HG03342 (cell line): ENCODE results near the gene ENTR1.
A peak's percentile ranks its signal among the peaks of the same experiment; 100 is the strongest.
"Not testable (repeated sequence)": the region's sequence is repeated elsewhere in the genome, so short reads cannot be mapped to it uniquely, and the experiment has no call there.

Source experiments
- ATAC-seq: cut with Tn5 transposase; IDR thresholded peaks from one replicate; pipeline ENCODE4 v1.9.1; 2021; ENCODE audit warnings: mild to moderate bottlenecking, moderate library complexity; ENCODE audit not compliant: unreplicated experiment

The ENTR1 gene

DNA sequence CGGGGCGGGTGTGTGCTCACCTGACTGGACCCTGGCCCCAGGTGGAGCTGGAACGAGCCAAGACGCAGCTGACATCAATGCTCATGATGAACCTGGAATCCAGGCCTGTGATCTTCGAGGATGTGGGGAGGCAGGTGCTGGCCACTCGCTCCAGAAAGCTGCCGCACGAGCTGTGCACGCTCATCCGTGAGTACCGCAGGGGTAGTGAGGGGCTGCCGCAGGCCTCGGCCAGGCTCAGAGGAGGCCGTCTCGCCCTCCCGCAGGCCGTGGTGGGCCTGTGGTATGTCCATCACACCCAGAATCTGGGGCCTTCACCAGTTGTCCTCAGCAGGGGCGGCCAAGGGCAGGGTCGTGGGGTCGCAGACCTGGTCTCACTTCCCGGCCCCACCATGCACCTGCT, 11.4 kb upstream of the ENTR1 start:
- no peak for ATAC-seq

DNA sequence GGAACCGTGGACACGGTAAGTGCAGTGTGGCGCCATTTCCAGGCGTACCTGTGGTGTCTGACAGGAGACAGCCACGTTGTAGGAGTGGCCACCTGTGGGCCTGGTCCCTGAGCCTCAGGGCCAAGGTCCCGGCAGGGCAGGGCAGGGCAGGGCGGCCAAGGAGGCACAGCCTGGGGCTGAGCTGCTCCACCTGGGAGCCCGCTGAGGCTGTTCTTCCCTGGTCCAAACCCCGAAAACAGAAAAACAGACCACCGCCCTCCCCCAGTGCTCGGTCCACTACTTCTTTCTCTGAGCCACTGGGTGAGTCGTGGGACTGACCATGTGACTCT, 8.6 kb upstream of the ENTR1 start:
- no peak for ATAC-seq

DNA sequence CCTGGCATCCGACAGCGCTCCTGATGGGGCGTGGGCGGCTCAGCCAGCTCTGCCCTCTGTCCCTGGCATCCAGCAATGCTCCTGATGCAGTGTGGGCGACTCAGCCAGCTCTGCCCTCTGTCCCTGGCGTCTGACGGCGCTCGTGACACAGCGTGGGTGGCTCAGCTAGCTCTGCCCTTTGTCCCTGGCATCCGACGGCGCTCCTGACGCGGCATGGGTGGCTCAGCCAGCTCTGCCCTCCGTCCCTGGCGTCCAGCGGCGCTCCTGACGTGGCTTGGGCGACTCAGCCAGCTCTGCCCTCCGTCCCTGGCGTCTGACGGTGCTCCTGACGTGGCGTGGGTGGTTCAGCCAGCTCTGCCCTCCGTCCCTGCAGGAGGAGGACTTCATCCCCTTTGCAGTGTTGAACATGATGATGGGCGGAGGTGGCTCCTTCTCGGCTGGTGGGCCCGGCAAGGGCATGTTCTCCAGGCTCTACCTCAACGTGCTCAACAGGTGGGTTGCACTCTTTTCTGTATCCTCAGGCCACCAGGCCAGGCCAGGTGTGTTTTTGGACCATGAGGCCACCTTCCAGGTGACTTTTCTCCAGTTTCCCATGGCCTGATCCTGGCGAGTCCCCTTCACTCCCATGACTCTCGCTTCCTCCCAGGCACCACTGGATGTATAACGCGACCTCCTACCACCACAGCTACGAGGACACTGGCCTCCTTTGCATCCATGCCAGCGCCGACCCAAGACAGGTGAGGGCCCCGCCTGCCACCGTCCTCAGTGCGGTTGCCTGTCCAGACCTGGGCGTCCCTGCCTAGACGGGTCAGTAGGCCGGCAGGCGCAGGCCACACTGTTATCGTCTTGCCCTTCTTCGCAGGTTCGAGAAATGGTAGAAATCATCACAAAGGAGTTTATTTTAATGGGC, 8.0 kb upstream of the ENTR1 start:
- no peak for ATAC-seq

DNA sequence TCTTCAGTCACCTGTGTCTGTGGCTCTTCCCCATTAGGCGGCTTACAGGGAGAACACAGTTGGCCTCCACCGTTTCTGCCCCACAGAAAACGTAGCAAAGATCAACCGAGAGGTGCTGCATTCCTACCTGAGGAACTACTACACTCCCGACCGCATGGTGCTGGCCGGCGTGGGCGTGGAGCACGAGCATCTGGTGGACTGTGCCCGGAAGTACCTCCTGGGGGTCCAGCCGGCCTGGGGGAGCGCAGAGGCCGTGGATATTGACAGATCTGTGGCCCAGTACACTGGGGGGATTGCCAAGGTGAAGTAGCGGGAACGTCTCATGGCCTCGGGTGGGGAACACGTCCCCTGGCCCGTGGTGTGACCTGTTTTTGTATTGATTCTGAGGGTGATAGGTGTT, 6.5 kb upstream of the ENTR1 start:
- ATAC-seq = no peak

DNA sequence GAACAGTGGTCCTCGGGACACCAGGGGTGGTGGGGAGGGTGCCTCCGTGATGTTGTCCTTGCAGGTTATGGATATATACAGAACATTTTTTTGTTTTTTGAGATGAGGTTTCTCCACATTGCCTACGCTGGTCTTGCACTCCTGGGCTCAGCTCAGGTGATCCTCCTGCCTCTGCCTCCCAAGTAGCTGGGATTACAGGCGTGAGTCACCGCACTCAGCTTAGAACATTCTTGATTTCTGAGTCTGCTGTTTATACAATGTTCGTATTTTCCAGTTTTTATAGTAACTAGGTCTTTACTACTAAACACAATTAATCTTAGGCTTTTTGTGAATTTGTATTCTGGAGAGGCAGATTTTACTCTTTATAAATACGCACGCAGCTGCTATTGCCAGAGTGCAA, 6.0 kb upstream of the ENTR1 start:
- ATAC-seq = no peak

DNA sequence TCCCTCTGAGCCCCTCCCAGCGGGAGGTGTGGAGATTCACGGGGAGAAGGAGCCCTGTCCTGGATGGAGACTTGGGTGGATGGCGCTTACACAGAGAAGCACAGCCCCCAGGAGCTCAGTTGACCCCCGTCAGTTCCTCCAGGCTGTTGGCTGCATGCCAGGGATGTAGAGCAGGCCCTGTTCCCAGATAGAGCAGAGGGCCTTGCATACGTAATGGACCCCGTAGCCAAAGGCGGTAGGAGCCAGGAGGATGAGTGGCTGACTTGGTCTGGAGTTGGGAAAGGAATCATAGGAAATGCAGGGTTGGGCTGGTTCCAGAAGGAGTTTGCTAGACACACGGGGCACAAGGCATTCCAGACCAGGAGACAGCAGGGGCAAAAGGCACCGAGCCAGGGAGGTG, 2.5 kb upstream of the ENTR1 start:
- ATAC-seq = no peak

DNA sequence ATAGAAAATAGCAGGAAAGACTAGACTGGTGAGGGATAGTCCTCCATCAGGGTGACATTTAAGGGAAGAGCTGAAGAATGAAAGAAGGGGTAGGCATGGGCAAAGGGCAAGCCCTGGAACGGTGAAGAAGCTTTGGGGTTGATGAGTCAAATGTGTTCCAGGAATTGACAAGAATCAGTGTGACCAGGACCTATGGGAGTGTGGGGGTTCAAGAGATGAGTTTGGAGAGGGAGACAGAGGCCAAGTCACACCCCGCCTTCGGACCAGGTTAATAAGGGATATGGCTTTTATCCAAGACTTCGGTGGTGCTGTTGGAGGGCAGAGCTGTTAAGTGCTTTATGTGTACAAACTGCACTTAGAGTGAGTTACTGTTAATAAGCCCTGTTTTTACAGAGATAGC, 964 bp upstream of the ENTR1 start:
- ATAC-seq = no peak

DNA sequence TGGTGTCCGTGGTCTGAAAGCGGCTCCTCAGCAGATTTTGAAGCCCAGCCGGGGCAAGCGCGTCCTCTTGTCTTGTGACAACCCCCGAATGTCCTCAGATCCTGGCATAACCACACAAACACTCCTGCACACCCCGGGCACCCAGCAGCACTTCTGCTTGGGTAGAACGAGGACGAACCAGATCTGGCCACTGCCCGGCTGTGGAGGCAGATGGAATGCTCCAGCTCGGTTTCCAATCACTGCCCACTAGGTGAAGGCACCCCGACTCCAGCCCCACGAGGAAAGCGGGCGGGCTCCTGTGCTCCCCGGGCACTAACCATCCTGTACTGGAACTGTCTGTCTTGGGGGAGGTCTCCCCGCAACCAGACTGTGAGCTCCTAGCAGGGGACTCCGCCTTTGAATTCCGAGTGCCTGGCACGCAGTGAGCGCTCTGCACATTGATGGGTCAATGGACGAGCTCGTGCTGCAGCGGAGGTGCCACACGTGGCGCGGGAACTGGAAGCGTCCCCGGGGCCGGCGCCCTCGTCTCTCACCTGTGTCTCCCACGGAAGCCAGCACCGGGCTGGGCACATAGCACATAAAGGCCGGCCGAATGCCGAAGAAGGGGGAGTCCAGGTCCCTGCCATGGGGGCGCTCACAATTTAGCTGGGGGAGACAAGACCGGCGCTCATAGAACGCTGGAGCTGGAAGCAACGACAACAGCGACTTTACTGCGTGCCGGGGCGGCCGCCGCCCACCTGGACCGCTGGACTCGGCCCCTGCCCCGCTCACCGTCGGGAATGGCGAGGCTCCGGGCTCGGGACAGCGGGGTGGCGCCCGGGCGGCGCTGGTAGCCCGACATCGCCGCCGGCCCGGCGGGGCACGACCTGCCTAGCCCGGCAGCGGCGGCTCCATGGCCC, 608 bp downstream of the ENTR1 start:
- peak; percentile 17 for ATAC-seq

DNA sequence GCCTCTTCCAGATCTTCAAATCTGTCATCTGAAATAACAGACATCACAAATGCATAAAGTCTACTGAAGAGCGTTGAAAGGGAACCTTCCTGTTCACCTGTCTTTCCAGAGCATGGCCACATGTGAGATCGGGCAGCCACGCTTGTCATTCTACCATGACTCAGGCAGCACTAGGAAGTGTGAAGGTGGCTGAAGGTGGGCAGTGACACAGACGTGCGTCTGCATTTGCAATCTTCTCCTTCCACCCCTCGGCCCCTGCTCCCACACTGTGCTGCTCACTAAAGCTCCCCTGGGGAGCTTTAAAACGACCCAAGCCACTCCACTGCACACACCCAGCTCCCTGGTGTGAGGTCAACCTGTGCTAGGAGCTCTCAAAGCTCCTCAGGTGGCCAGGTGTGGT, 2.5 kb downstream of the ENTR1 start:
- ATAC-seq = no peak

DNA sequence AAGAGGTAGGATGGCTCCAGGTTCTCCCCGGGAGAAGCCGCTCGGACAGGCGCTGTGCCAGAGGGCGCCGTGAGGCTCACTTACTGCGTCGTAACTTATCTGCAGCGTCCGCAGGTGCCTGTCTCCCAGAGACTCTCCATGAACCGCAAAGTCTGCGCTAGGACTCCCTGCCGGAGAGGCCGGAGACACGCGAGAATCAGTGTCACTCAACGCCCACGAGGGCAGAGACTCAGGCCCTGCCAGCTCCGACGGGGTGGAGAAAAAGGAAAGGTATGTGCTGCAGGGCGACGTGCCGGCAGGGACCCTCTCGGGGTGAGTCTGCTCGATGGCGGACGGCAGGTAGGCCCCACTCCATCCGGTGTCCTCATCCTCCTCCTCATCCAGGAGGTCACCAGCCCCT, 3.4 kb downstream of the ENTR1 start:
- not testable (repeated sequence) for ATAC-seq

DNA sequence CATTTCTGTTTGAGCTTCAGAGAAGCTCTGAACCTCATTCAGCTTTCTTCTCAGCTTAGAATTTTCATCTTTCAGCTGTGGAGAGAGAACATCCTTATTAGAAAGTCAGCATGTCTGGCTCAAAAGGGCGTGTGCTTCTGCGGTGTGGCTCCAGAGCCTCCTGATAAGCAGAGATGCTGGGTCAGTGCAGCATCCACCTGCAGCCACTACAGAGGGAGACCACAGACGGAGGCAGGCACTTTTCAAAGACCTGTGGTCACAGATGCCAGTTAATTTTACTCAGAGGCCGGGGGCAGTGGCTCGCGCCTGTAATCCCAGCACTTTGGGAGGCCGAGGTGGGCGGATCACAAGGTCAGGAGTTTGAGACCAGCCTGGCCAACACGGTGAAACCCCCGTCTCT, 4.5 kb downstream of the ENTR1 start:
- ATAC-seq = not testable (repeated sequence)

DNA sequence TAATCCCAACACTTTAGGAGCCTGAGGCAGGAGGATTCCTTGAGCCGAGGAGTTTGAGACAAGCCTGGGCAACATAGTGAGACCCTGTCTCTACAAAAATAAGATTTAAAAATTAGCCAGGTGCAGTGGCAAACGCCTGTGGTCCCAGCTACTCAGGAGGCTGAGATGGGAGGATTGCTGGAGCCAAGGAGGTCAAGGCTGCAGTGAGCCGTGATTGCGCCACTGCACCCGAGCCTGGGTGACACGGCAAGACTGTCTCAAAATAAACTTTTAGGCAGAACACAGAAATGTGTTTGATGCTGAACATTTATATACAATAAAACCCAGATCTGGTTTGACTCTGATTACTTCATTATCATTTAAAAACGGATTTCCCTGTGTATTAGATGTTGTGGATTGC, 4.9 kb downstream of the ENTR1 start:
- no peak for ATAC-seq

DNA sequence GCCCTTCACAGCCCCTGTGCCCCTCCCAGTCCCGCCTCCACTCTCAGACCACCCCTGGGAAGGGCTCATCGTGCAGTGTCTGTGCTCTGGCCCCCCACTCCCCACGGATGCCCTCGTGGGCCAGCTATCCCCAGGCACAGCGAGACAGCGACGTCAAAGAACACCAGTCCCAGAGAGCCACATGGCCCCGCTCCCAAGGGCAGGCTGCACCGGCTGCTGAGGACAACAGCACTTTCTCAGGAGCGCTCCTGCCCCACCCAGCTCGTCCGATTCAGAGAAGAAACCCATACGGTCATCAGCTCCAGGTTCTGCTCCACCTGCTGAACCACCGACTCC, 5.6 kb downstream of the ENTR1 start:
- no peak for ATAC-seq

DNA sequence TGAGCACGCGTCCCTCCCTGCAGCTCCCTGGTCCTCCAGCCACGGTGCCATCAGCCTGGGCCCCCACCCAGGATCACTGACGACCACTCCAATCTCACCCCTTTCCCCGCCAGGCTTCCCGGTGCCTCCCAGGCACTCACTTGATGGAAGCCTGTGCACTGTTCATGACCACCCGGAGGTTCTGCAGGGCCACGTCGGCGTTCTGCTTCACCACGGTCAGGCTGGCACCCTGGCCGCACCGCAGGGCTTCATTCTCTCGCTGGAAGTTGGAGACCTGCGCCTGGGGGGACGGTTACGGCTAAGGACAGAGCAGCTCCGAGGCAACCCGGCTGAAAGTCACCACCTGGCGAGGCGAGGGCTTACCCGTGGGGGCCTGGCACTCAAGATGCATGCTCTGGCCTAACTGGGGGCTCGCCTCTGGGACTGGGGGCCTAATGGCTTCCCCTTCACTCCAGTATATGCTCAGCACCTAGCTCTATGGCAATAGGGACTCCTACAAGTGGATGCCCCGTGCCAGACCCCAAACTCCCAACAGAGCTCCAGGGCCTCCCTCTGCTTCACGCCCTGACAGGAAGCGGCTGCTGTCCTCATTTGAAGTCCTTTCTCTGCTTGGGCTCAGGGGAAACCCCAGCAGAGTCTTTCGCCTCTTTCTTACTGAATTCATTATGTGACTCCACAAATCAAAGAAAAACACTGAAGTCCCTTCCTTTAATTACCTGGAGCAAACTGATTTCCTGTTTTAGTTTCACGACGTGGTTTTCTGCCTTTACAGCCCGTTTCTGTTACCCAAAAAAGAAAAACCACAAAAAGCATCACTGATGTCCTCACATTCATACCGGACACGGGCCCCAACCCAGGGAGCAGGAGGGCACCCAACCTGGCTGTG, 6.3 kb downstream of the ENTR1 start:
- ATAC-seq = no peak

DNA sequence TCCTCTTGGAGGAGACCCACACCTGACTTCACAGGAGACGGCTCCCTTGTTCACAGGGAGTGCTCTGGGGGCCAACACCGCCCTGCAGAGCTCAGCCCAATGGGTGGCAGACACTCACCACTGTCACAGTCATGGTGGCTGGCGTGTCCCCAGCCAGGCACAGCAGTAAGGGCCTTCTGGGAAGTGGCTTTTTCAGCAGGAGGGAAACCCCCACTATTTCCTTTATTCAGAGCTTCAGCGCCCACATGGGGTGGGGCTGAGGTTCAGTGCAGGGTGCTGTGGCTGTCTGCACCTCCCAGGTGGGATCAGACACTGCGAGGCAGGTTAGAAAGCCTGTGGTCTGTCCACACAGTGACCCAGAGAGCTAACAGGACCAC, 6.9 kb downstream of the ENTR1 start:
- no peak for ATAC-seq

DNA sequence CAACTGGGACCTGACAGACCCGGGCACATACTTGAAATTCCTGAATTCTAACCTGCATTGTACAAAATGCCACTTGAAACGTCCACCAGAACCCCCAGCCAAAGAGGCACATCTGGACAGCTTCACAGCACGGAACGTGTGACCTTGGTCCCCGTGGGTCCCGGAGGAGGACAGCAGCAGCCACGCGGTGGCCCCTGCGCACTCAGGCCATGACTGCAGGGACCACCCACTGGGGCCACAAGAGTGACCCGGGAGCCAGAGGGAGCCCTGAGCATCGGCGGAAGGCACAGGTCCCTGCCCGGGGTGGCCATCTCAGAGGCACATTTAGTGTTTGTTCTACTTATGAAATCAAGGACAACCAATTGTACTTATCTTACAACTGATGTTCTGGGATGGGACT, 8.3 kb downstream of the ENTR1 start:
- no peak for ATAC-seq

DNA sequence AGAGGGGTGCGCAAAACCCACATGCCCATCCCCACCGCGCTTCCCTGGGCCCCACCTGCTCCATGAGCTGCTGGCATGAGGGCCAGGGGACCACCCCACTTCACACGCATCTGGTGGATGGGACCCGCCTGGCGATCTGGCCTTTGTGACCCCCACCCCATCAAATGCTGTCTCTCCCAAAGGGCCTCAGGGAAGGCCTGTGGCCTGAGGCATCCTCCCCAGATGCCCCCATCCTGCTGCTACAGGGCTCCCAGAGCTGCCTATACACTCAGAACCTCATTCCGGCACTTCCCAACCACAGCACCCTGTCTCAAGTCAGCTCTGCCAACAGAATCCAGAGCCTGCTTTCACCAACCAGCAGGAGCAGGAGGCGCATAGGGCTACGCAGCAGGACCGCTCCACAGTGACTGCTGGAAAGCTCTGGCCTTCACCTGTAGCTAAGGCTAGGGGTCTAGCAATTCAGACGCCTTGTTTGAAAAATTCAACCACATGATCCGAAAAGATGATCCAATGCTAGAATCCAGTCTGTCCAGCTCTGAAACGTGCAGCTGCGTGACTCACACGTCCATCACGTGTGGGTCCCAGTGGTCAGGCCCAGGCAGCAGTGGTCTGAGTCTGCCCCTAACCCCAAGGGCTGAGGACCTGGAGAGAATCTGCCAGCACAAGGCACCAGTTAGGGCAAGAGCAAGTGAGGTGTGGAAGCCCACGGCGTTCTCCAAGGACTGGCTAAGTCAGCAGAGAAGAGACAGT, 9.1 kb downstream of the ENTR1 start:
- ATAC-seq = no peak

DNA sequence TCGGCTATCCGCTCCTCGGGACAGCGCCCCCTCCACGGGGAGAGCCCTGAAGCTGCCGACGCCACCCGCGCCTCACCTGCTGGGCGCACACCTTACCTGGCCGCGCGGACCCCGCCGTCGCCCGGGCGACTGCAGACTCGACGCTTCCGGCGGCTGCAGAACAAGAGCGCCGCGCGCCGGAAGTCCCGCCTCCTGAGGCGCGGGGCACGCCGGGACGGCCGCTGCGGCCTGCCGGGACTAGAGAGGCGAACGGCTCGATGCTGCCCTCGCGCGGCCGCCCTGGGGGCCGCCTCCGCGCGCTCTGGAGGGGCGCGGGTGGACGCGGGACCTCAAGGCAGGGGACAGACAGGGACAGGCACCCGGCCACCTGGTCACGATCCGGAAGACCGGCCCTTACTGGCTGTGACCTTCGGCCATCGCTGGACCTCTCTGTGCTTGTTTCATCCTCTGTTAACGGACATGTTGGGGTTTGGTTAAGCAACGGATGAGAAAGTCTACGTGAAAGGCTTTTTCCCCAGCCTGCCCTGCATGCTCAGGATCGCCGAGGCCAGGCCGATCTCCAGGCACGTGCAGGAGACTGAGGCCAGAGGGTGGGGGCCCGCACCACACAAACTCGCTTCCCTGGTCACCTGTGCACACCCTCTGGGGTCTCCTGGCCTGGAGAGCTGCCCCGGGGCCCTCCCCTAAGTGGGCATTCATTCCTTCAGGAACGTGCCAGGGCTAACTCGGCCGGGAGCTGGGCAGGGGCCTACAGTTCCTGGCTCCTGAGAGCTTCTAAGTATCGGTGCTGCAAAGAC, 10.2 kb downstream of the ENTR1 start, which contains the start of gene SNAPC4:
TSS of gene SNAPC4 (minus strand) at position 133 of the 797 bp plus-strand sequence. CDS start 1,742 bp downstream, outside the sequence.
- ATAC-seq = peak; percentile 70

DNA sequence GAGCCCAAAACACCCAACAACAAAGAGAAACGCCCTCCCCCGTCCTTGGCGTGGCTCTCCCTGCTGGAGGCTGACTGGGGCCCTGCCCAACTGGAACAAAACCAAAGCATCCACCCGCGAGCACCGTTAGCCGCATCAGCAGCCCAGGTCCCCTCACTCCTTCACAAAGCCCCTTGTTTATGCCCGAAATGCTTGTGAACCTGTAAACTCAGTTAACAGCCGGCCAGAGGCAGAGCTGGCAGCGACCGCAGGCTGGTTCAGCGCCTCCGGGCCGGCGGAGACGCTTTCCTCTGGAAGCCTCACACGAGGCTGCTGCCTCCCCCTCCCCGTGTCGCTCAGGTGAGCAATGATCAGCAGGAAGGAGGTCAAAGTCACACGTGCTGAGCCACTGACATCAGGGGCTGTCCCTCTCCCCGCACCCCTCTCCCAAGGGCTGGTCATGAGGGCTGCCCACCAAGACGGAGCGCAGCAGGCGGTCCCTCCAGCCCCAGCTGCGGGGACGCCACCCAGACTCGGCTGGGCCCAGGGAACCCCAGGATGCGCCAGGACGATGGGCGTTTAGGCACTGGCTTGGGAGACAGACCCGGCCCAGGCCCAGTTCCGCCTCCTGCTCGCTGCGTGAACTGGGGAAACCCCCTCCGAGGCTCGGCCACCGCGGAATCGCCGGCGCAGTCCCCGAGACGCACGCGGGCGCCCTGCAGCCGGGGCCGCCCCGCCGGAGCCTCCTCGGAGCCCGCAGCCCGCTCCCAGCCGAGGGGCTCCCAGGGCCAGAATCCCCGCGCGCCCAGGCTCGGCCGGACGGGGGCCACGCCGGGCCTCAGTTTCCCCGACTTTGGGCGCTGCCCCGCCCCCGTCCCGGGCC, 11.0 kb downstream of the ENTR1 start:
- no peak for ATAC-seq
